ENCODE results near the gene CLDN4. TPM values are rescaled to one million over a fixed set of nuclear protein-coding genes. Genes with fewer than 3 reads are reported as not detected.

The CLDN4 gene
- total RNA-seq, 1 experiment from 2014 or later, result 0.28 TPM

DNA sequence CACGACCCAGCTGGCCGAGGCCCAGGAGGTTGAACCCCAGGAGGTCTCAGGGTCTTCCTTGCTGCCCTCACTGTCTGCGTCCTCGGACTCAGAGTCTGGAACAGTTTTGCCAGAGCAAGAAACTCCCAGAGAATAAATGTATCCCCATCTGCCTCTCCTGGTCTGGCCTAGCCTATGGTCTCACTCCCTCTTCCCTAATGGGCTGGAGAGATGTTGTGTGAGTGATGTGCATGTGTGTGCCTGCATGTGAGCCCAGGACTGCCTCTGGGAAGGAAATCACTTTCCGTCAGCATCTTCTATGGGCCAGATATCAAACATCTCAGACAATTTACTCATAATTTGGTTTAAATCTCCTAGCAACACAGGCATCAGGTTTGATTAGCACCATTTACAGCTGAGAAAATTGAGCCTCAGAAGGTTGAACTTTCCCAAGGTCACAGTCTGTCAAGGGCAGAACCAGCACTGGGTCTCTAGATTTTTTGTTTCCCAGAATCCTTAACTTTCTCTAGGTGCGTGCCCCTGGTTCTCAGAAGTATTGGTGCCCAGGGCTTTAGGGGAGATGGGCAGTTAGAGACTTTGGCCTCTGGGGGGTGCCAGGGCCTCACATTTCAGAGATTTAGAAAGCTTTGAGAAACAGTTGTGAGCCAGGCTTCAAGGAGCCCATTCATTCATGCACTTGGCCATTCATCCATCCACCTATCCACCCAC is 35.1 kb downstream of the CLDN4 start:
- ChIA-PET CTCF (interaction anchor here (0.6 to 4.4 kb wide), 9 partner anchors 15 to 181 kb away, joined by 3 to 43 read pairs (median 4); no protein-coding TSS in a partner anchor), POLR2A (interaction anchor here (0.6 to 1.0 kb wide), 3 partner anchors 20 to 308 kb away, joined by 3 to 4 read pairs (median 3); no protein-coding TSS in a partner anchor)
- no TSS peak for BruUV-seq (replicated peaks)
- H3K4me1 Mint-ChIP-seq (ENCODE audit: insufficient read depth, unreplicated experiment), result no peaks in the 10 kb centered on the region
- no peaks in the 10 kb centered on the region for H3K36me3 Mint-ChIP-seq (ENCODE audit: insufficient read depth, unreplicated experiment)
- peak; percentile 68 for DNase-seq (ENCODE audit: unreplicated experiment)
- no peak overlapping the region for H3K27ac Mint-ChIP-seq (ENCODE audit: low read depth, unreplicated experiment)
- no peaks in the 10 kb centered on the region for H3K9me3 Mint-ChIP-seq (ENCODE audit: unreplicated experiment)
- H3K4me3 Mint-ChIP-seq (ENCODE audit: unreplicated experiment), result no peak overlapping the region
- TF ChIP-seq, protein P1, sequence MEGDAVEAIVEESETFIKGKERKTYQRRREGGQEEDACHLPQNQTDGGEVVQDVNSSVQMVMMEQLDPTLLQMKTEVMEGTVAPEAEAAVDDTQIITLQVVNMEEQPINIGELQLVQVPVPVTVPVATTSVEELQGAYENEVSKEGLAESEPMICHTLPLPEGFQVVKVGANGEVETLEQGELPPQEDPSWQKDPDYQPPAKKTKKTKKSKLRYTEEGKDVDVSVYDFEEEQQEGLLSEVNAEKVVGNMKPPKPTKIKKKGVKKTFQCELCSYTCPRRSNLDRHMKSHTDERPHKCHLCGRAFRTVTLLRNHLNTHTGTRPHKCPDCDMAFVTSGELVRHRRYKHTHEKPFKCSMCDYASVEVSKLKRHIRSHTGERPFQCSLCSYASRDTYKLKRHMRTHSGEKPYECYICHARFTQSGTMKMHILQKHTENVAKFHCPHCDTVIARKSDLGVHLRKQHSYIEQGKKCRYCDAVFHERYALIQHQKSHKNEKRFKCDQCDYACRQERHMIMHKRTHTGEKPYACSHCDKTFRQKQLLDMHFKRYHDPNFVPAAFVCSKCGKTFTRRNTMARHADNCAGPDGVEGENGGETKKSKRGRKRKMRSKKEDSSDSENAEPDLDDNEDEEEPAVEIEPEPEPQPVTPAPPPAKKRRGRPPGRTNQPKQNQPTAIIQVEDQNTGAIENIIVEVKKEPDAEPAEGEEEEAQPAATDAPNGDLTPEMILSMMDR (IDR thresholded peaks at IDR 0.05; ENCODE audit: unreplicated experiment), result peak; percentile 77
- no peaks in the 10 kb centered on the region for H3K27me3 Mint-ChIP-seq (ENCODE audit: insufficient read depth, unreplicated experiment)
- intact Hi-C loops (cut with micrococcal nuclease), result loop anchor here (1.0 kb wide), 6 partner anchors 160 to 535 kb away; partner anchors contain the start of gene RFC2

DNA sequence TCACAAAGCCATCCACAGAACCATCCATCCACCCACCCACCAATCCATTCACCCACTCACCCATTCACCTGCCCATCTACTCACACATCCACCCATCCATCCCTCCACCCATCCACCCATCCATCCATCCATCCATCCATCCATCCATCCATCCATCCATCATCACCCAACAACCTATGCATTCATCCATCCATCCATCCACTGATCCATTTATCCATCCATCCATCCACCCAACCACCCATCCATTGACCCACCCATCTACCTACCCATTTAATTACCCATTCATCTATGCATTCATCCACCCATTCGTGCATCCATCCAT is 35.6 kb downstream of the CLDN4 start:
- CTCF ChIA-PET, result interaction anchor here (4.4 kb wide), 1 partner anchor 159 kb away, joined by 43 read pairs; no protein-coding TSS in a partner anchor
- no peaks in the 10 kb centered on the region for H3K27me3 Mint-ChIP-seq (ENCODE audit: insufficient read depth, unreplicated experiment)
- BruUV-seq (replicated peaks), result no TSS peak
- TF ChIP-seq, protein P1 (IDR thresholded peaks at IDR 0.05; ENCODE audit: unreplicated experiment), result no peak
- no peak overlapping the region for H3K27ac Mint-ChIP-seq (ENCODE audit: low read depth, unreplicated experiment)
- no peaks in the 10 kb centered on the region for H3K4me1 Mint-ChIP-seq (ENCODE audit: insufficient read depth, unreplicated experiment)
- no peaks in the 10 kb centered on the region for H3K9me3 Mint-ChIP-seq (ENCODE audit: unreplicated experiment)
- no peak for DNase-seq (ENCODE audit: unreplicated experiment)
- intact Hi-C loops (cut with micrococcal nuclease), result loop anchor here (1.0 kb wide), 6 partner anchors 160 to 535 kb away; partner anchors contain the start of gene RFC2
- H3K36me3 Mint-ChIP-seq (ENCODE audit: insufficient read depth, unreplicated experiment), result no peaks in the 10 kb centered on the region
- H3K4me3 Mint-ChIP-seq (ENCODE audit: unreplicated experiment), result no peak overlapping the region
- POLR2A ChIA-PET, result interaction anchor here (0.6 to 1.0 kb wide), 2 partner anchors 20 to 160 kb away, joined by 3 to 4 read pairs; no protein-coding TSS in a partner anchor

GRCh38 chr7:73869011-73869798 is 38.4 kb downstream of the CLDN4 start:
- BruUV-seq (replicated peaks), result no TSS peak

More at GRCh38 chr7:73869011-73869798, 38.4 kb downstream of the CLDN4 start:
- ChIA-PET POLR2A (no interaction called here), CTCF (interaction anchor here (1.0 to 1.1 kb wide), 2 partner anchors 12 to 155 kb away, joined by 4 read pairs; no protein-coding TSS in a partner anchor)
- intact Hi-C loops (cut with micrococcal nuclease), result no loop called here
- TF ChIP-seq, protein P1 (IDR thresholded peaks at IDR 0.05; ENCODE audit: unreplicated experiment), result no peak
- Mint-ChIP-seq H3K4me1 (ENCODE audit: insufficient read depth, unreplicated experiment) (no peaks in the 10 kb centered on the region), H3K36me3 (ENCODE audit: insufficient read depth, unreplicated experiment) (no peaks in the 10 kb centered on the region), H3K9me3 (ENCODE audit: unreplicated experiment) (no peaks in the 10 kb centered on the region), H3K27ac (ENCODE audit: low read depth, unreplicated experiment) (no peak overlapping the region), H3K4me3 (ENCODE audit: unreplicated experiment) (no peak overlapping the region), H3K27me3 (ENCODE audit: insufficient read depth, unreplicated experiment) (peaks cover 14% of the 10 kb centered on the region)
- no peak for DNase-seq (ENCODE audit: unreplicated experiment)
